EH (cell line): ENCODE measurements around the gene ANGPT4.
A peak's percentile ranks its signal among the peaks of the same experiment; 100 is the strongest.
"Not testable (repeated sequence)": the region's sequence is repeated elsewhere in the genome, so short reads cannot be mapped to it uniquely, and the experiment has no call there.

Source experiments
- DNase-seq: peaks from one replicate; pipeline ENCODE4 v3.0.0-alpha.2; 2015; ENCODE audit warnings: low read depth

Gene ANGPT4

GRCh38 chr20:872855-873520 lies 43.1 kb downstream of the ANGPT4 start:
- DNase-seq = no peak

GRCh38 chr20:871948-872347 lies 44.2 kb downstream of the ANGPT4 start:
- DNase-seq = no peak

GRCh38 chr20:871436-871835 lies 44.7 kb downstream of the ANGPT4 start:
- DNase-seq = no peak

GRCh38 chr20:870758-871157 lies 45.4 kb downstream of the ANGPT4 start:
- DNase-seq = no peak

DNA sequence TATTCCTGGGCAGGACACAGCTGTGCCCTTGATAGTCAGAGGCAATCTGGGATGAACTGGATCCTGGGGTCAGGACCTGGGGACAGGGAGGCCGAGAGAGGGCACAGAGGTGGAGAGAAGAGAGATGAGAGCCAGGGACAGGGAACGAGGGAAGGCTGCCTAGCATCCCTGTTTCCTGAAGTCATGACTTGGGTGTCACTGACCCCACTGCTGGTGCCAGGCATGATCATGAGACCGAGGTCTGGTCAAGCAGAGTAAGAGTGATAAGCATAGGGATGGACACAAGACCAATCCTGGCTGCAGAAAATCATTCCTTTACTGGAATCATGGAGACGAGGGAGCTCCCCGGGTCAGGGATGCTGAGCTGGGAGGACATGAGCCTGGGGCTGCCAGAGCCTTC lies 46.5 kb downstream of the ANGPT4 start:
- no peak for DNase-seq

DNA sequence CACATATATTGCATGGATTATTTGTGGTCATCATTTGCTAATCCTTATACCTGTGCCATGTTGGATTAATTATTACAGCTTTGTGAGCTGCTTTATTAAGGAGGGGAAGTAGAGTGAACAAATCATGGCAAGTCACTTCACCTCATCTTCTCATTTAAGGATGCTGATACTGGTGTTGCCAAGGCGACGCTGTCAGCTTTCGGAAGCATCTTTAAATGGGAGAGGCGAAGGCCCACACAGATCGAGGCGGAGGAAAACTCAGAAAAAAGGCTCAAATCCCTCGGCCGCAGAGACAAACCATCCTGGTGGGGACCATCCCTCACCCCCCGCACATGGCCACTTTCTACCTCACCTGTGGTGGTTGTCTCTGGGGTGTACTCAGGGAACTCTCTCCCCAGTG lies 47.9 kb downstream of the ANGPT4 start:
- no peak for DNase-seq

- DNase-seq = no peak
Observed at GRCh38 chr20:865440-865839, 50.7 kb downstream of the ANGPT4 start.

- DNase-seq = no peak
Observed at GRCh38 chr20:860891-861290, 55.2 kb downstream of the ANGPT4 start.

GRCh38 chr20:859751-860231 lies 56.3 kb downstream of the ANGPT4 start:
- peak; percentile 16 for DNase-seq

GRCh38 chr20:858011-858410 lies 58.1 kb downstream of the ANGPT4 start:
- no peak for DNase-seq

DNA sequence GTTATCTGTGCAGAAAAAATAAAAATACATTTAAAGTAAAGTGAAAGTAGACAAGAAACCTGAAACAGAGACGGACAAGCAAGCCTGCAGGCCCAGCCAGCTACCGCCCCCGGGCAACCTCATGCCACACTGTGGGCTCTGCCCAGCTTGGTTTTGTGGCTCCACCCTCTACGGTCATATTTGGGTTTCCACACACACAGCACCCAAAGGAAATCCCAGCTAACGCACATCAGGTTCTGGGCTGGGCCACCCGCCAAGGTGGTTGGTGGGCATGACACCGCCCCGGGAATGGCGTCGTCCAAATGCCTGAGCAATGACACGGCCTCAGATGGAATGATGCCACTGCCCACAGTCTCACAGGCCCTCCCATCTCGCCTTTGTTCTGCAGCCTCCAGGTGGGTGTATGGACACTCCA lies 59.8 kb downstream of the ANGPT4 start:
- DNase-seq = peak; percentile 82

- DNase-seq = peak; percentile 23
Observed at GRCh38 chr20:855466-856360, 60.4 kb downstream of the ANGPT4 start.

- DNase-seq = no peak
Observed at GRCh38 chr20:854601-855000, 61.5 kb downstream of the ANGPT4 start.

GRCh38 chr20:853406-853996 lies 62.6 kb downstream of the ANGPT4 start:
- DNase-seq = no peak

DNA sequence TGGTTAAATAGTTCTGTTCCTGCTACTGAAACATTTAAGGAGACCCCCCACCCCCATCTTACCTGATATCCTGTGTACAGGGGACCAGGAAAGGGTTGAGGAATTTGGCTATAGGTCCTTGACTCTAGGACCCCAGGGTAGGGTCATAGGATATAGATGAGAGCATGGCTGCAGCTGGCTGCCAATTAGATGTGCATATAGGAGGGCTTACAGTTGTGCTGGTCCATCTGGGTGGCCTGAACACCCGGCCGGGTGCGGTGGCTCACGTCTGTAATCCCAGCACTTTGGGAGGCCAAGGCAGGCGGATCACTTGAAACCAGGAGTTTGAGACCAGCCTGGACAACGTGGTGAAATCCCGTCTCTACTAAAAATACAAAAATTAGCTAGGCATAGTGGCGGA lies 67.4 kb downstream of the ANGPT4 start:
- not testable (repeated sequence) for DNase-seq

DNA sequence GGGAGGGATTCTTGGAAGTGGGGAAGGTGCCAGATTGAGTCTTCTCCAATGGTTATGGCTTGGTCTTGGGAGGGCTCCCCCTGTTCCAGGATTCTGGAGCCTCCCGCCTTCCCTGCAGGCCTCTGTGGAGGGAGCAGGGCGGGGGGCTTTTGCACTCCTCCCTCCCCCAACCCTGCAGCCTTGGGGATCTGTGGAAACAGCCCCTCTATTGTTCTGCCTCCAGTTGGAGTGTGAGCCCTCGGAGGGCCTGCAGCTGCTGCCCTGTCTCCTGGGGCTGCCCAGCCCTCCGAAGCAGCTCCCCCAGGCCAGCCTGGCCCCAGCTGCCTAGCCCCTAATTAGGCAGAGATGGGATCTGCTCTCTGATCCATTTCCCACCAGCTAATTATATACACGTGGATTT lies 67.9 kb downstream of the ANGPT4 start:
- DNase-seq = no peak

DNA sequence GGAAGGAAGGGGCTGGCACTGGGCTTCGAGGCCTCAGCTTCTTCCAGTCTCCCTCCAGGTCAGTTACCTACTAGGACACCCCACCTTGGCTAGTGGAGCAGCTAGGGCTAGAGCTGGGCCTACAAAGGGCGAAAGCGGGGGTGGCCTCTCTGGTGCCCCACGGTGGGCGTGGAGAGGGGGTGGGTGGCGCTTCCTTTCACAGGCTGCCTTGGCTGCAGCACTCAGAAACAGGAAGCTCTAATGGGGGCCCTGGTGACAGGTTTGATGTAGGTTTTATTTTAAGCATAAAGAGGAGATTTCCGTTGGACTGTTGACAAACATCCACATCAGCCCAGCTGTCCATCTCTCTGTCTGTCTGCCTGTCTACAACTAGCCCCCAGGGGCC lies 69.2 kb downstream of the ANGPT4 start:
- no peak for DNase-seq

- DNase-seq = no peak
Observed at GRCh38 chr20:845941-846893, 69.9 kb downstream of the ANGPT4 start.

DNA sequence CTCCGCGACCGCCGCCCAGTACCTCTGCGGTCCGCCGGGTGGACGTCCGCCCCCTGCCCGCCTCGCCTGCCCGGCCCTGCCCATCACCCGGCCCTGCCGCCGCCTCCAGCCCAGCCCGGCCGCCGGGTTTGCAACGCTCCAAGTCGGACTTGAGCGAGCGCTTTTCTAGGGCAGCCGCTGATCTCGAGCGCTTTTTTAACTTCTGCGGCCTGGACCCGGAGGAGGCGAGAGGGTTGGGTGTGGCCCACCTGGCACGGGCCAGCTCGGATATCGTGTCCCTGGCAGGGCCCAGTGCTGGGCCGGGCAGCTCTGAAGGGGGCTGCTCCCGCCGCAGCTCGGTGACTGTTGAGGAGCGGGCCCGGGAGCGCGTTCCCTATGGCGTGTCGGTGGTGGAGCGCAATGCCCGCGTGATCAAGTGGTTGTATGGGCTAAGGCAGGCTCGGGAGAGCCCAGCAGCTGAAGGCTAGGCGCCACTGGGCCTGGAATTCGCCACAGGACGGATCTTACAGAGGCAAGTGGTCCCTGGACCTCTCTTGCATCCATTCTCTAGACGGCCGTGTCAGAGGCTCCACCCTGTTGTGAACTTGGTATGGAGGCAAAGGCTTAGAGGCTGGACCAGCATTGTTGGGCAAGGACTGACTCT lies 70.8 kb downstream of the ANGPT4 start:
- no peak for DNase-seq

DNA sequence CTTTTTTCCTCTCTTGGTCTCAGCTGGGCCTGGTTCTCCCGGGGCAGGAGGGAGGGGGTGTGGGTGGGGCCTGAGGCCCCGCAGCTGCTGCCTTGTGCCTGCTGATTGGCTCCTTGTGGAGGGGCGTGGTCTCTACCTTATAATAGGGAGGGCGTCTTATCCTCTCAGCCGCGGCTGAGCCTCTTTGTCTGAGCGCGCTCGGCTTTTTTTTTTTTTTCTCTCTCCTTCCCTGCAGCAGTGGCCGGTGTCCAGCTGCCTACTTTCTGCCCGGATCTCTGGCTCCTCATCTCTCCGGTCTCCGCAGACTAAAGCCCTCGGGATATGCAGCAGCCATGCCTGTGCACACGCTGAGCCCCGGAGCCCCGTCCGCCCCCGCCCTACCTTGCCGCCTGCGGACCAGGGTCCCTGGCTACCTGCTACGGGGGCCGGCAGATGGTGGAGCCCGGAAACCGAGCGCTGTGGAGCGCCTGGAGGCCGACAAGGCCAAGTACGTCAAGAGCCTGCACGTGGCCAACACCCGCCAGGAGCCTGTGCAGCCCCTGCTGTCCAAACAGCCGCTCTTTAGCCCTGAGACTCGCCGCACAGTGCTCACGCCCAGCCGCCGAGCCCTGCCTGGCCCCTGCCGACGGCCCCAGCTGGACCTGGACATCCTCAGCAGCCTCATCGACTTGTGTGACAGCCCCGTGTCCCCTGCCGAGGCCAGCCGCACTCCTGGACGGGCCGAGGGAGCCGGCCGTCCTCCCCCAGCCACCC lies 71.5 kb downstream of the ANGPT4 start:
- DNase-seq = peak; percentile 94

- DNase-seq = no peak
Observed at GRCh38 chr20:843912-844311, 72.2 kb downstream of the ANGPT4 start.
